Panc1 (cell line): ENCODE results near the gene UQCC2. TPM values are rescaled to one million over a fixed set of nuclear protein-coding genes. Genes with fewer than 3 reads are reported as not detected.

ENCODE experiments used
- ATAC-seq: fragments of 200-7000 bp; cut with Tn5 transposase; 2 replicates; pipeline ENCODE4 v1.9.1; 2020; ENCODE audit warnings: mild to moderate bottlenecking, moderate library complexity
- BruUV-seq: library from RNA; stranded (reverse); fragments of 400-500 nt; replicated peaks from 2 replicates; lab custom pipeline; 2021; lab: Mats Ljungman, UMichigan
- CTCF ChIA-PET: fragments of 300-600 bp; sonication (Branson Sonifier 250); formaldehyde crosslinking; loops from one replicate; lab custom pipeline; 2022; ENCODE audit warnings: antibody characterized with exemption; lab: Charles Lee
- POLR2A ChIA-PET: fragments of 300-600 bp; sonication (Branson Sonifier 250); formaldehyde crosslinking; loops from one replicate; lab custom pipeline; 2022; ENCODE audit warnings: antibody characterized with exemption; lab: Charles Lee
- DNase-seq: peaks from one replicate; pipeline ENCODE4 v3.0.0-alpha.2; 2010; ENCODE audit warnings: low read depth, low spot score
- H3K27ac ChIP-seq: 2 replicates; pipeline ENCODE4 v1.5.1; 2011; ENCODE audit warnings: mild to moderate bottlenecking, low read length, inconsistent platforms
- H3K27me3 ChIP-seq: fragments of 200-500 bp; sonication (Bioruptor generic); 2 replicates; pipeline ENCODE4 v1.6.0; 2014; ENCODE audit warnings: low read length, inconsistent platforms; ENCODE audit not compliant: control insufficient read depth, insufficient read depth
- H3K36me3 ChIP-seq: fragments of 200-500 bp; sonication (Bioruptor generic); 2 replicates; pipeline ENCODE4 v1.5.1; 2014; ENCODE audit warnings: inconsistent platforms, mild to moderate bottlenecking, low read length, moderate library complexity; ENCODE audit not compliant: control insufficient read depth, insufficient read depth
- H3K4me1 ChIP-seq: 2 replicates; pipeline ENCODE4 v1.5.1; 2011; ENCODE audit warnings: inconsistent platforms, mild to moderate bottlenecking, low read length, moderate library complexity; ENCODE audit not compliant: control insufficient read depth, insufficient read depth
- H3K4me3 ChIP-seq, 2 experiments: 2 replicates each; pipeline ENCODE4 v1.5.1; 2011 to 2012; ENCODE audit warnings: low read depth in 2 of 2, low read length in 2 of 2, mild to moderate bottlenecking in 2 of 2, inconsistent platforms in 1 of 2, moderate library complexity in 1 of 2
- H3K9me3 ChIP-seq: fragments of 200-500 bp; sonication (Bioruptor generic); 2 replicates; pipeline ENCODE4 v1.5.1; 2014; ENCODE audit warnings: low read depth, mild to moderate bottlenecking, inconsistent platforms, low read length, moderate library complexity; ENCODE audit not compliant: control insufficient read depth, insufficient read depth
- CTCF ChIP-seq: fragments of 450-650 bp; IDR thresholded peaks from 2 replicates; pipeline ENCODE4 v1.5.1; 2017; ENCODE audit warnings: mild to moderate bottlenecking
- POLR2AphosphoS5 ChIP-seq: IDR thresholded peaks from 2 replicates; pipeline ENCODE4 v1.6.1; 2012; ENCODE audit warnings: mild to moderate bottlenecking, low read depth, low read length, moderate library complexity
- SIN3A ChIP-seq: IDR thresholded peaks from 2 replicates; pipeline ENCODE4 v1.6.1; 2012; ENCODE audit warnings: low read depth, mild to moderate bottlenecking, low read length, moderate library complexity, borderline replicate concordance; ENCODE audit not compliant: insufficient read depth
- TCF7L2 ChIP-seq: IDR thresholded peaks from 2 replicates; pipeline ENCODE4 v1.6.1; 2011; ENCODE audit warnings: mild to moderate bottlenecking, low read depth, low read length, inconsistent platforms
- in situ Hi-C: cut with HindIII; loops from 2 replicates; pipeline ENCODE4 v1.10.0; 2016; ENCODE audit warnings: low sequenced_read_pairs, low pct_unique_long_range_greater_than_20kb
- intact Hi-C: fragments of 100-400 bp; cut with micrococcal nuclease; formaldehyde crosslinking; loops from one replicate; pipeline ENCODE4 v1.10.0; 2022; ENCODE audit not compliant: unreplicated experiment
- total RNA-seq: library from RNA; stranded (reverse); gene quantifications from one replicate; pipeline ENCODE4 v1.2.1, GENCODE V29; 2021; ENCODE audit not compliant: unreplicated experiment
- TF ChIP-seq, protein P1 (sequence below), 2 experiments: IDR thresholded peaks; 2 replicates each; pipeline ENCODE4 v1.6.1; 2011 to 2012; ENCODE audit warnings: low read depth in 2 of 2, control low read depth in 1 of 2, low read length in 1 of 2, mild to moderate bottlenecking in 1 of 2, moderate library complexity in 1 of 2; ENCODE audit not compliant: insufficient read depth in 1 of 2

UQCC2 gene
- total RNA-seq, 1 experiment from 2014 or later: 135 TPM

DNA sequence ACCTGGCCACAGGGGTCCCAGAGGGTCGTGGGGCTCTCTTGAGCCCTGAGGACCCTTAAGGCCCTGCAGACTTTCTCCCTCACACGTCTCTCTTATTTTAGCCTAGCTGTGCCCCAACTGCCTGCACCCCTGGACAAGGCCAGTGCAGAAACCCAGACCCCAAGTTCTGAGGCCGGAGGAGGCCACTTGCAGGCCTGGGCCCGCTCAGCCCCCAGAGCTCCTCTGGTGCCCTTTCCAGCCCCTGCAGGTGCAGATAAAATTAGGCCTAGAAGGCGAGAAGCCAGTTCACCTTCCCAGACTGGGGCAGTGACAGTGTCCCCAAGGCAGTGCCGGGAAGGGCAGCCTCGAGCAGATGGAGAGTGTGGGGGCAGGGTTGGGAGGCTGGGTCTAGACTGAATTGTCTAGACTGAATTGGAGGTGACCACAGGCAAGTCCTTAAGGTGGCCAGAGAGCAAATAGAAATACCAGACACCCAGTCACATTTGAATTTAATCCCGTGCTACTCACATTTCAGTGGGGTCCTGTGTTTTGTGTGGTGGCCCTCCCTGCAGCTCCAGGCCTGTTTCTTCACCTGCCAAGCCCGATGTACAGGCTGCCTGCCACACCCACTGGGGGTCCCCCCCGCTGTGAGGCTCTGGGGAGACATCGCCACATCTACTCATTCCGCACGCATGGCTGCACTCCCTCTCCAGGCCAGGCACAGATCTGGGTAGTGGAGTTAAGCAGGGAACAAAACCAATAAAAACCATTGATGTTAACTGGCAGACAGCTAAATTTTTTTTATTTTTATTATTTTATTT, 43.8 kb upstream of the UQCC2 start:
- no peak overlapping the region for H3K4me3 ChIP-seq
- no peak overlapping the region for H3K27ac ChIP-seq
- intact Hi-C loops: no loop called here
- H3K27me3 ChIP-seq: no peaks in the 10 kb centered on the region
- no peaks in the 10 kb centered on the region for H3K9me3 ChIP-seq
- no peak for DNase-seq
- POLR2A ChIA-PET: interaction anchor here (0.7 kb wide), 1 partner anchor 9 kb away, joined by 4 read pairs; no protein-coding TSS in a partner anchor
- no peaks in the 10 kb centered on the region for H3K36me3 ChIP-seq
- no peak for TF ChIP-seq POLR2AphosphoS5
- in situ Hi-C loops: no loop called here
- CTCF ChIA-PET: interaction anchor here (0.6 kb wide), 1 partner anchor 168 kb away, joined by 3 read pairs; no protein-coding TSS in a partner anchor
- ATAC-seq: no peak
- BruUV-seq: no TSS peak
- peaks cover 12% of the 10 kb centered on the region for H3K4me1 ChIP-seq

DNA sequence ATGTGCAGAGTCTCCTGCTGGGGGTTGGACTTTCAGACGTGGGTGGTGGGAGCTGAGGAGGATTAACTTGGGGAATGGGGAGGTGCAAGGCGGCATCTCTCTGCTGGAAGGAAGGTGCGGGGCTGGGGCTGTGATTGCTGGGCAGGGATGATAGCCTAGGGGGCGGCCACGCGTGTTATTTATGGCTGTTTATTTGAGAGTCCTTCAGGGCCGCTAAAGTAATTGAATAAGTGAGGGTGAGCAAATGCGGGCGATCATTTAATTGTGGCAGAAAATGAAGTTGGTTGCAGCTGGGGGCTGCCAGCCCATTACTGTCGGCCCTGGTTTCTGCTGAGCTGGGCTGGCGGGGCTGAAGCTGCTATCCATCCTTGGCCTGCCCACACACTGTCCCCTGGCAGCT, 42.7 kb upstream of the UQCC2 start:
- in situ Hi-C loops: no loop called here
- H3K4me1 ChIP-seq: peaks cover 12% of the 10 kb centered on the region
- TF ChIP-seq POLR2AphosphoS5 (no peak), TCF7L2 (no peak), CTCF (no peak), SIN3A (no peak)
- TF ChIP-seq, protein P1, sequence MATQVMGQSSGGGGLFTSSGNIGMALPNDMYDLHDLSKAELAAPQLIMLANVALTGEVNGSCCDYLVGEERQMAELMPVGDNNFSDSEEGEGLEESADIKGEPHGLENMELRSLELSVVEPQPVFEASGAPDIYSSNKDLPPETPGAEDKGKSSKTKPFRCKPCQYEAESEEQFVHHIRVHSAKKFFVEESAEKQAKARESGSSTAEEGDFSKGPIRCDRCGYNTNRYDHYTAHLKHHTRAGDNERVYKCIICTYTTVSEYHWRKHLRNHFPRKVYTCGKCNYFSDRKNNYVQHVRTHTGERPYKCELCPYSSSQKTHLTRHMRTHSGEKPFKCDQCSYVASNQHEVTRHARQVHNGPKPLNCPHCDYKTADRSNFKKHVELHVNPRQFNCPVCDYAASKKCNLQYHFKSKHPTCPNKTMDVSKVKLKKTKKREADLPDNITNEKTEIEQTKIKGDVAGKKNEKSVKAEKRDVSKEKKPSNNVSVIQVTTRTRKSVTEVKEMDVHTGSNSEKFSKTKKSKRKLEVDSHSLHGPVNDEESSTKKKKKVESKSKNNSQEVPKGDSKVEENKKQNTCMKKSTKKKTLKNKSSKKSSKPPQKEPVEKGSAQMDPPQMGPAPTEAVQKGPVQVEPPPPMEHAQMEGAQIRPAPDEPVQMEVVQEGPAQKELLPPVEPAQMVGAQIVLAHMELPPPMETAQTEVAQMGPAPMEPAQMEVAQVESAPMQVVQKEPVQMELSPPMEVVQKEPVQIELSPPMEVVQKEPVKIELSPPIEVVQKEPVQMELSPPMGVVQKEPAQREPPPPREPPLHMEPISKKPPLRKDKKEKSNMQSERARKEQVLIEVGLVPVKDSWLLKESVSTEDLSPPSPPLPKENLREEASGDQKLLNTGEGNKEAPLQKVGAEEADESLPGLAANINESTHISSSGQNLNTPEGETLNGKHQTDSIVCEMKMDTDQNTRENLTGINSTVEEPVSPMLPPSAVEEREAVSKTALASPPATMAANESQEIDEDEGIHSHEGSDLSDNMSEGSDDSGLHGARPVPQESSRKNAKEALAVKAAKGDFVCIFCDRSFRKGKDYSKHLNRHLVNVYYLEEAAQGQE (IDR thresholded peaks at IDR 0.05; ENCODE audit: insufficient read depth in 1 of 2, low read depth in 2 of 2, low read length in 1 of 2): no peak
- ChIA-PET POLR2A (no interaction called here), CTCF (interaction anchor here (0.6 kb wide), 1 partner anchor 373 kb away, joined by 4 read pairs; no protein-coding TSS in a partner anchor)
- DNase-seq (no peak), ATAC-seq (no peak)
- no peak overlapping the region for H3K27ac ChIP-seq
- no peak overlapping the region for H3K4me3 ChIP-seq
- intact Hi-C loops: no loop called here
- BruUV-seq: no TSS peak
- no peaks in the 10 kb centered on the region for H3K9me3 ChIP-seq
- H3K27me3 ChIP-seq: no peaks in the 10 kb centered on the region
- no peaks in the 10 kb centered on the region for H3K36me3 ChIP-seq

DNA sequence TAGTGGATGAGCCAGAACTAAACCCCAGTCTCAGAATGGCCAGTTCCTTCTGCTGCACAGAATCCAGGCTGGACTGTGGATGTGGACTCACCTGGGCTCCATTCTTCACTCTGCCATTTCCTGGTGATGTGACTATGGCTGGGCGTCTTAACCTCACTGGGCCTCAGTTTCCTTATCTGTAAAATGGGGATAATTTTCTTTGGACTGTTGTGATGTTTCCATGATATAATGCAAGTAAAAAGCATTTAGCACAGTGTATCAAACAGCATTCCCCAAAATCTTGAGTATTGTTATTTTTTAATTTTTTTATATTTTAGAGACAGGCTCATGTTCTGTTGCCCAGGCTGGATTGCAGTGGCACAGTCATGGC, 41.1 kb upstream of the UQCC2 start:
- CTCF ChIA-PET: no interaction called here
- Histone ChIP-seq H3K9me3 (no peaks in the 10 kb centered on the region), H3K36me3 (no peaks in the 10 kb centered on the region), H3K27ac (no peak overlapping the region), H3K27me3 (no peaks in the 10 kb centered on the region), H3K4me1 (peaks cover 9% of the 10 kb centered on the region), H3K4me3 (no peak overlapping the region)
- POLR2A ChIA-PET: no interaction called here
- TF ChIP-seq TCF7L2 (no peak), CTCF (no peak), POLR2AphosphoS5 (no peak), SIN3A (no peak)
- TF ChIP-seq, protein P1 (IDR thresholded peaks at IDR 0.05; ENCODE audit: insufficient read depth in 1 of 2, low read depth in 2 of 2, low read length in 1 of 2): no peak
- BruUV-seq: no TSS peak
- 0 out of 2 replicates have a peak, but pooled peaks have one; percentile 13 for ATAC-seq
- no peak for DNase-seq
- intact Hi-C loops (no loop called here), in situ Hi-C loops (no loop called here)
